ENCODE measurements around the gene CDK14. TPM values are rescaled to one million over a fixed set of nuclear protein-coding genes. Genes with fewer than 3 reads are reported as not detected.

The CDK14 gene
- total and polyA plus RNA-seq, 2 of the 8 experiments (the other 6 are each of a cell fraction or from before 2014, with no cell fraction given) = 5.5 to 47.3 TPM

GRCh38 chr7:90756366-90756765 is 160.2 kb downstream of the CDK14 start:
- Histone ChIP-seq H3K14ac (ENCODE audit: insufficient read length) (no peak overlapping the region), H4K91ac (replicated peaks; ENCODE audit: insufficient read length, low read length) (no peak overlapping the region)
- WGBS, 2 experiments (ENCODE audit: extremely low coverage in 1 of 2, insufficient coverage in 1 of 2, insufficient read length in 1 of 2, insufficient replicate concordance in 2 of 2, low coverage in 1 of 2, low lambda C conversion rate in 2 of 2, missing lambda C conversion rate in 1 of 2) = 77% methylated on average over 1 of the region's 1 CpG; no CpG with 5 or more reads in 1 of the 2 experiments
- TF ChIP-seq CEBPB (IDR thresholded peaks at IDR 0.05; ENCODE audit: low read depth, low read length) (no peak), SP1 (IDR thresholded peaks at IDR 0.05; ENCODE audit: low read depth, low read length) (no peak), ATF2 (IDR thresholded peaks at IDR 0.05; ENCODE audit: low read length) (no peak), MAFK (IDR thresholded peaks at IDR 0.05; ENCODE audit: low read depth, low read length) (no peak), EZH2 (IDR thresholded peaks at IDR 0.05; ENCODE audit: low read depth, low read length, severe bottlenecking) (no peak), CTCF (IDR thresholded peaks at IDR 0.05; ENCODE audit: control extremely low read depth in 1 of 3, insufficient read depth in 1 of 3, low read depth in 1 of 3, low read length in 3 of 3) (no peak), TAF1 (IDR thresholded peaks at IDR 0.05; ENCODE audit: low read depth, low read length) (no peak), JUN (IDR thresholded peaks at IDR 0.05; ENCODE audit: low read depth, low read length) (no peak), CBX8 (IDR thresholded peaks at IDR 0.05; ENCODE audit: borderline replicate concordance, low read depth, low read length) (no peak), HDAC2 (IDR thresholded peaks at IDR 0.05; ENCODE audit: borderline replicate concordance in 1 of 2, low read depth in 2 of 2, low read length in 2 of 2) (no peak)

More at GRCh38 chr7:90756366-90756765, 160.2 kb downstream of the CDK14 start:
- no peak overlapping the region for H4K5ac ChIP-seq (ENCODE audit: insufficient read length, low read depth, low read length)
- H3K9ac ChIP-seq (replicated peaks in 1 of 4; ENCODE audit: extremely low read depth in 1 of 4, low read depth in 3 of 4, low read length in 3 of 4) = no peak overlapping the region
- no peaks in the 10 kb centered on the region for H3K79me2 ChIP-seq (ENCODE audit: control insufficient read depth in 1 of 2, insufficient read depth in 2 of 2, low read length in 2 of 2)
- no peaks in the 10 kb centered on the region for H3K27me3 ChIP-seq (replicated peaks in 1 of 4; ENCODE audit: control insufficient read depth in 3 of 4, extremely low read depth in 1 of 4, insufficient read depth in 3 of 4, low read length in 3 of 4)
- H3K27ac ChIP-seq (ENCODE audit: low read depth, low read length) = no peak overlapping the region
- no peak overlapping the region for H3K4me2 ChIP-seq (ENCODE audit: insufficient read depth in 1 of 2, low read depth in 2 of 2, low read length in 2 of 2)
- H2BK12ac ChIP-seq (ENCODE audit: low read depth, low read length) = no peak overlapping the region
- H3K23me2 ChIP-seq (ENCODE audit: low read depth, low read length) = no peaks in the 10 kb centered on the region
- H3K36me3 ChIP-seq (ENCODE audit: control insufficient read depth in 2 of 4, insufficient read depth in 4 of 4, low read length in 3 of 4) = no peaks in the 10 kb centered on the region
- ChIA-PET POLR2A (ENCODE audit: partially characterized antibody) (interaction anchor here (0.7 to 1.4 kb wide), 3 partner anchors 10 to 279 kb away, joined by 3 read pairs; no protein-coding TSS in a partner anchor), CTCF (ENCODE audit: partially characterized antibody) (interaction anchor here (0.7 to 1.2 kb wide), 6 partner anchors 8 to 446 kb away, joined by 3 to 5 read pairs (median 4); no protein-coding TSS in a partner anchor)
- no peak overlapping the region for H2BK120ac ChIP-seq (replicated peaks; ENCODE audit: low read depth, low read length)
- H2AK5ac ChIP-seq (ENCODE audit: low read depth, low read length) = no peak overlapping the region
- no peak overlapping the region for H3K56ac ChIP-seq (replicated peaks; ENCODE audit: insufficient read length, low read depth, low read length)
- H2BK20ac ChIP-seq (ENCODE audit: low read length) = no peak overlapping the region
- no peaks in the 10 kb centered on the region for H4K20me1 ChIP-seq (replicated peaks in 1 of 2; ENCODE audit: control insufficient read depth in 1 of 2, insufficient read depth in 2 of 2, low read length in 2 of 2)
- H3K4me3 ChIP-seq (ENCODE audit: extremely low read depth in 1 of 4, insufficient read depth in 2 of 4, low read depth in 3 of 4, low read length in 4 of 4) = no peak overlapping the region
- no peaks in the 10 kb centered on the region for H3K9me3 ChIP-seq (ENCODE audit: insufficient read depth in 2 of 2, low read depth in 1 of 2, low read length in 1 of 2)
- FAIRE-seq (no peak), DNase-seq (ENCODE audit: low read depth in 1 of 2, low spot score in 2 of 2) (no peak)
- no peaks in the 10 kb centered on the region for H3K4me1 ChIP-seq (replicated peaks in 1 of 4; ENCODE audit: control insufficient read depth in 3 of 4, insufficient read depth in 4 of 4, low read length in 3 of 4)
- H2BK15ac ChIP-seq (ENCODE audit: low read length) = no peak overlapping the region
- no peak overlapping the region for H3K23ac ChIP-seq (ENCODE audit: insufficient read length)
- no peaks in the 10 kb centered on the region for H3K79me1 ChIP-seq (ENCODE audit: low read depth, low read length)
- no peak overlapping the region for H2BK5ac ChIP-seq (ENCODE audit: low read depth, low read length)
- H4K8ac ChIP-seq (ENCODE audit: extremely low read depth, insufficient read depth, low read length) = no peak overlapping the region
- H2AFZ ChIP-seq (ENCODE audit: low read length) = no peak overlapping the region
- no peak overlapping the region for H3K18ac ChIP-seq (ENCODE audit: extremely low read depth, low read length)
- no peak overlapping the region for H3K4ac ChIP-seq (replicated peaks; ENCODE audit: insufficient read length, low read depth, low read length)
